Ovary (tissue), 3 donors: ENCODE measurements around the gene PTOV1.

Experiments used
- CTCF ChIP-seq, 3 donors: fragments of 450-650 bp in 2 of 3; fragments of 200-600 bp in 1 of 3; IDR thresholded peaks; one replicate each; pipeline versions ENCODE4 v1.5.1 to v1.8.0; 2016 to 2022; ENCODE audit warnings: antibody characterized with exemption in 3 of 3, mild to moderate bottlenecking in 1 of 3
- EP300 ChIP-seq: sonication (generic); formaldehyde crosslinking; IDR thresholded peaks from one replicate; pipeline ENCODE4 v1.6.1; 2017; ENCODE audit warnings: antibody characterized with exemption
- POLR2A ChIP-seq: fragments of 450-650 bp; IDR thresholded peaks from one replicate; pipeline ENCODE4 v1.6.1; 2017; ENCODE audit warnings: antibody characterized with exemption, mild to moderate bottlenecking, moderate library complexity
- donor health status: DM: no; HTN: no; CAD: no.

- TF ChIP-seq EP300 (no peak), CTCF (IDR thresholded peaks at IDR 0.05) (no peak), POLR2A (no peak)
Measured at GRCh38 chr19:49840736-49841249, 10.2 kb upstream of the PTOV1 start.
